Iris pigment epithelial cell (primary cell): ENCODE measurements around the gene RASSF3.
"Not testable (repeated sequence)": the region's sequence is repeated elsewhere in the genome, so short reads cannot be mapped to it uniquely, and the experiment has no call there.

Experiments
- DNase-seq: peaks from one replicate; pipeline ENCODE4 v3.0.0-alpha.2; 2011; ENCODE audit warnings: low read depth

RASSF3 gene

GRCh38 chr12:64598831-64599230, 11.5 kb upstream of the RASSF3 start:
- DNase-seq, result no peak

- DNase-seq, result no peak
Measured at GRCh38 chr12:64600164-64600561, 10.1 kb upstream of the RASSF3 start.

GRCh38 chr12:64603183-64603841, 7.0 kb upstream of the RASSF3 start:
- DNase-seq, result no peak

GRCh38 chr12:64608901-64609535, 1.3 kb upstream of the RASSF3 start:
- peak; percentile 53 for DNase-seq

GRCh38 chr12:64609536-64610078, 688 bp upstream of the RASSF3 start:
- peak; percentile 31 for DNase-seq

GRCh38 chr12:64610660-64611340, 505 bp downstream of the RASSF3 start:
- peak; percentile 57 for DNase-seq

GRCh38 chr12:64611341-64612284, 1.3 kb downstream of the RASSF3 start:
- DNase-seq, result peak; percentile 36

- DNase-seq, result no peak
Measured at GRCh38 chr12:64612843-64613242, 2.5 kb downstream of the RASSF3 start.

- not testable (repeated sequence) for DNase-seq
Measured at GRCh38 chr12:64613775-64614398, 3.6 kb downstream of the RASSF3 start.

GRCh38 chr12:64616201-64616600, 5.9 kb downstream of the RASSF3 start:
- DNase-seq, result no peak

- peak; percentile 91 for DNase-seq
Measured at GRCh38 chr12:64618953-64619590, 8.8 kb downstream of the RASSF3 start.

GRCh38 chr12:64621257-64621942, 11.1 kb downstream of the RASSF3 start:
- peak; percentile 93 for DNase-seq

GRCh38 chr12:64624035-64624434, 13.7 kb downstream of the RASSF3 start:
- DNase-seq, result no peak

GRCh38 chr12:64625243-64626077, 15.2 kb downstream of the RASSF3 start:
- peak; percentile 88 for DNase-seq

GRCh38 chr12:64626588-64626987, 16.3 kb downstream of the RASSF3 start:
- not testable (repeated sequence) for DNase-seq

- peak; percentile 87 for DNase-seq
Measured at GRCh38 chr12:64627771-64628170, 17.5 kb downstream of the RASSF3 start.

- no peak for DNase-seq
Measured at GRCh38 chr12:64631197-64631596, 20.9 kb downstream of the RASSF3 start.

- no peak for DNase-seq
Measured at GRCh38 chr12:64633011-64633939, 23.0 kb downstream of the RASSF3 start.
